GM12878 (cell line): ENCODE results near the gene DRICH1. TPM values are rescaled to one million over a fixed set of nuclear protein-coding genes. Genes with fewer than 3 reads are reported as not detected.

ENCODE experiments used
- ATAC-seq: fragments of 200-7000 bp; cut with Tn5 transposase; 3 replicates; pipeline ENCODE4 v1.9.1; 2020; ENCODE audit warnings: mild to moderate bottlenecking, moderate library complexity
- BruUV-seq: library from RNA; stranded (reverse); fragments of 400-500 nt; replicated peaks from 2 replicates; lab custom pipeline; 2021; lab: Mats Ljungman, UMichigan
- CTCF ChIA-PET: fragments of 300-600 bp; sonication (Branson Sonifier 250); formaldehyde crosslinking; extraction: SDS; loops from one replicate; lab custom pipeline; 2021; ENCODE audit warnings: inconsistent platforms; lab: Yijun Ruan, JAX
- POLR2A ChIA-PET: fragments of 350-600 bp; formaldehyde crosslinking; extraction: SDS; loops from one replicate; lab custom pipeline; 2021; ENCODE audit warnings: inconsistent platforms; lab: Charles Lee
- RAD21 ChIA-PET: fragments of 300-600 bp; sonication (Branson Sonifier 250); formaldehyde crosslinking; loops from one replicate; lab custom pipeline; 2023; ENCODE audit warnings: antibody characterized with exemption; ENCODE audit not compliant: unreplicated experiment; lab: Charles Lee
- SMC1A ChIA-PET: fragments of 300-600 bp; sonication (Branson Sonifier 250); formaldehyde crosslinking; loops from one replicate; lab custom pipeline; 2023; ENCODE audit not compliant: unreplicated experiment, uncharacterized antibody; lab: Charles Lee
- DNase-seq: peaks from one replicate; pipeline ENCODE4 v3.0.0-alpha.2; 2011; ENCODE audit warnings: low read depth, low spot score
- FAIRE-seq: peaks from 3 replicates; lab custom pipeline; 2011; peaks lifted over from hg19 to GRCh38; lab: Jason Lieb, UNC
- H2AFZ ChIP-seq: 2 replicates; pipeline ENCODE4 v1.6.0; 2011; ENCODE audit warnings: low read depth, low read length, control low read depth; ENCODE audit not compliant: control insufficient read depth
- H3K27ac ChIP-seq: 2 replicates; pipeline ENCODE4 v1.5.1; 2011; ENCODE audit warnings: control low read depth; ENCODE audit not compliant: control insufficient read depth, insufficient read depth
- H3K27me3 ChIP-seq, 2 experiments: replicated peaks in 1 of 2; 2 replicates each; pipeline versions ENCODE4 v1.6.0 to v1.6.1; 2011; ENCODE audit warnings: low read length in 1 of 2; ENCODE audit not compliant: control insufficient read depth in 2 of 2, insufficient read depth in 2 of 2
- H3K36me3 ChIP-seq, 2 experiments: 2 replicates each; pipeline ENCODE4 v1.5.1; 2011; ENCODE audit warnings: low read length in 1 of 2; ENCODE audit not compliant: control insufficient read depth in 2 of 2, insufficient read depth in 2 of 2
- H3K4me1 ChIP-seq: 2 replicates; pipeline ENCODE4 v1.6.1; 2011; ENCODE audit warnings: mild to moderate bottlenecking, low read length, moderate library complexity, mixed read lengths; ENCODE audit not compliant: control insufficient read depth, insufficient read depth
- H3K4me2 ChIP-seq: 2 replicates; pipeline ENCODE4 v1.6.0; 2011; ENCODE audit warnings: control low read depth; ENCODE audit not compliant: control insufficient read depth, insufficient read depth
- H3K4me3 ChIP-seq: fragments of 200-600 bp; sonication (generic); 2 replicates; pipeline ENCODE4 v1.5.1; 2016
- H3K79me2 ChIP-seq: 2 replicates; pipeline ENCODE4 v1.6.0; 2011; ENCODE audit warnings: low read length; ENCODE audit not compliant: control insufficient read depth, insufficient read depth
- H3K9ac ChIP-seq: 2 replicates; pipeline ENCODE4 v1.8.0; 2011; ENCODE audit warnings: low read length, control low read depth, mixed read lengths; ENCODE audit not compliant: control insufficient read depth, insufficient read depth
- H3K9me3 ChIP-seq: replicated peaks from 3 replicates; pipeline ENCODE4 v1.5.1; 2011; ENCODE audit warnings: mild to moderate bottlenecking, low read length; ENCODE audit not compliant: control insufficient read depth, insufficient read depth
- H4K20me1 ChIP-seq: 2 replicates; pipeline ENCODE4 v1.6.0; 2011; ENCODE audit not compliant: control insufficient read depth, insufficient read depth
- BCL11A ChIP-seq: IDR thresholded peaks from 2 replicates; pipeline ENCODE4 v1.6.1; 2011; ENCODE audit warnings: low read depth, low read length
- CHD1 ChIP-seq: IDR thresholded peaks from 2 replicates; pipeline ENCODE4 v1.6.1; 2012; ENCODE audit warnings: low read depth, low read length, improper control_type of control experiment
- DPF2 ChIP-seq: fragments of 450-650 bp; IDR thresholded peaks from 2 replicates; pipeline ENCODE4 v1.6.1; 2017; ENCODE audit warnings: mild to moderate bottlenecking
- E2F8 ChIP-seq: fragments of 450-650 bp; IDR thresholded peaks from 2 replicates; pipeline ENCODE4 v1.6.1; 2018; ENCODE audit warnings: mild to moderate bottlenecking, low read depth, moderate library complexity; ENCODE audit not compliant: partially characterized antibody
- FOXK2 ChIP-seq: fragments of 450-650 bp; IDR thresholded peaks from 2 replicates; pipeline ENCODE4 v1.6.1; 2017; ENCODE audit warnings: mild to moderate bottlenecking, moderate library complexity
- PKNOX1 ChIP-seq: fragments of 450-650 bp; IDR thresholded peaks from 2 replicates; pipeline ENCODE4 v1.6.1; 2016; ENCODE audit warnings: mild to moderate bottlenecking
- POLR2A ChIP-seq: IDR thresholded peaks from 2 replicates; pipeline ENCODE4 v1.6.1; 2011; ENCODE audit warnings: low read depth, mild to moderate bottlenecking, low read length
- SMC3 ChIP-seq: IDR thresholded peaks from 2 replicates; pipeline ENCODE4 v1.6.1; 2011; ENCODE audit warnings: low read length, improper control_type of control experiment, borderline replicate concordance
- STAT1 ChIP-seq: fragments of 450-650 bp; conservative IDR thresholded peaks from 2 replicates; pipeline ENCODE4 v1.6.1; 2014; ENCODE audit warnings: antibody characterized with exemption, mild to moderate bottlenecking
- ZSCAN29 ChIP-seq: fragments of 450-650 bp; IDR thresholded peaks from 2 replicates; pipeline ENCODE4 v1.6.1; 2017; ENCODE audit warnings: mild to moderate bottlenecking, moderate library complexity
- WGBS: methylation state at CpG from one replicate; pipeline ENCODE4 v1.1.6; 2016; ENCODE audit warnings: low lambda C conversion rate; ENCODE audit not compliant: insufficient replicate concordance, insufficient coverage; ENCODE audit errors: missing lambda C conversion rate; 5-methylcytosine and 5-hydroxymethylcytosine counted together
- in situ Hi-C: fragments of 300-500 bp; cut with MboI; formaldehyde crosslinking; loops from 9 replicates; pipeline ENCODE4 v1.14.3; 2018; ENCODE audit warnings: mixed read lengths
- intact Hi-C: fragments of 100-400 bp; cut with micrococcal nuclease; formaldehyde crosslinking; loops from one replicate; pipeline ENCODE4 v1.14.2; 2022; ENCODE audit not compliant: unreplicated experiment
- polyA plus RNA-seq, 11 experiments: library from polyadenylated mRNA; depleted of rRNA in 4 of 11; unstranded in 6 of 11; stranded (reverse) in 5 of 11; fragments of >200 nt; fragmentation: Nextera tagmentation in 4 of 11; fragmentation: Illumina TruSeq in 1 of 11; extraction: Ambion mirVana in 4 of 11; extraction: Trizol in 1 of 11; gene quantifications; 1 replicate in 1 of 11; 2 replicates in 10 of 11; pipeline versions ENCODE4 v1.2.1 to v1.2.3, GENCODE V29; 2011 to 2016; ENCODE audit warnings: inconsistent platforms in 2 of 11, missing spikeins in 2 of 11, low read depth in 1 of 11
- total RNA-seq, 4 experiments: library from RNA; depleted of rRNA in 3 of 4; stranded (reverse); fragments of >200 nt in 3 of 4; fragmentation: Illumina TruSeq in 1 of 4; extraction: Trizol in 1 of 4; gene quantifications; 2 replicates each; pipeline versions ENCODE4 v1.2.1 to v1.2.3, GENCODE V29; 2013 to 2021
- TF ChIP-seq, protein P1 (sequence below): IDR thresholded peaks from 2 replicates; pipeline ENCODE4 v1.6.1; 2011; ENCODE audit warnings: low read depth, low read length, improper control_type of control experiment, borderline replicate concordance
- TF ChIP-seq, protein P2 (sequence below): IDR thresholded peaks from 2 replicates; pipeline ENCODE4 v1.6.1; 2011; ENCODE audit warnings: borderline replicate concordance, low read depth, mild to moderate bottlenecking, moderate library complexity, mixed read lengths, low read length; ENCODE audit not compliant: insufficient read depth; ENCODE audit errors: extremely low read length

DRICH1 gene
- total and polyA plus RNA-seq, 10 of the 15 experiments (the other 5 are each of a cell fraction or from before 2014, with no cell fraction given): not detected

GRCh38 chr22:23604939-23605712 is 27.0 kb downstream of the DRICH1 start:
- Histone ChIP-seq H3K4me1 (no peaks in the 10 kb centered on the region), H3K4me2 (no peak overlapping the region), H3K79me2 (no peaks in the 10 kb centered on the region), H3K36me3 (no peaks in the 10 kb centered on the region), H3K27ac (no peak overlapping the region), H3K9ac (no peak overlapping the region), H3K9me3 (no peaks in the 10 kb centered on the region), H3K4me3 (no peak overlapping the region), H3K27me3 (peaks cover 0 to 2% of the 10 kb centered on the region in 2 experiments; a peak in 1 of 4 replicates), H4K20me1 (no peaks in the 10 kb centered on the region), H2AFZ (no peak overlapping the region)
- ChIA-PET POLR2A (no interaction called here), RAD21 (no interaction called here), SMC1A (no interaction called here), CTCF (no interaction called here)
- TF ChIP-seq SMC3: no peak
- TF ChIP-seq DPF2: no peak
- TF ChIP-seq FOXK2: no peak
- TF ChIP-seq CHD1: no peak
- no peak for TF ChIP-seq ZSCAN29
- TF ChIP-seq, protein P1, sequence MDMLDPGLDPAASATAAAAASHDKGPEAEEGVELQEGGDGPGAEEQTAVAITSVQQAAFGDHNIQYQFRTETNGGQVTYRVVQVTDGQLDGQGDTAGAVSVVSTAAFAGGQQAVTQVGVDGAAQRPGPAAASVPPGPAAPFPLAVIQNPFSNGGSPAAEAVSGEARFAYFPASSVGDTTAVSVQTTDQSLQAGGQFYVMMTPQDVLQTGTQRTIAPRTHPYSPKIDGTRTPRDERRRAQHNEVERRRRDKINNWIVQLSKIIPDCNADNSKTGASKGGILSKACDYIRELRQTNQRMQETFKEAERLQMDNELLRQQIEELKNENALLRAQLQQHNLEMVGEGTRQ: no peak
- no peak for ATAC-seq
- DNase-seq: no peak
- intact Hi-C loops (no loop called here), in situ Hi-C loops (loop anchor here (5.0 kb wide), 1 partner anchor 52 kb away; no protein-coding TSS in a partner anchor)
- BruUV-seq: no TSS peak
- no peak for FAIRE-seq
- 25% methylated on average over 6 of the region's 8 CpGs for WGBS

- H3K4me1 ChIP-seq: no peaks in the 10 kb centered on the region
- CTCF ChIA-PET: no interaction called here
- TF ChIP-seq FOXK2 (no peak), BCL11A (no peak), POLR2A (no peak), PKNOX1 (no peak), E2F8 (no peak), STAT1 (no peak)
- TF ChIP-seq, protein P2, sequence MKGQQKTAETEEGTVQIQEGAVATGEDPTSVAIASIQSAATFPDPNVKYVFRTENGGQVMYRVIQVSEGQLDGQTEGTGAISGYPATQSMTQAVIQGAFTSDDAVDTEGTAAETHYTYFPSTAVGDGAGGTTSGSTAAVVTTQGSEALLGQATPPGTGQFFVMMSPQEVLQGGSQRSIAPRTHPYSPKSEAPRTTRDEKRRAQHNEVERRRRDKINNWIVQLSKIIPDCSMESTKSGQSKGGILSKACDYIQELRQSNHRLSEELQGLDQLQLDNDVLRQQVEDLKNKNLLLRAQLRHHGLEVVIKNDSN: no peak
Measured at GRCh38 chr22:23603266-23603665, 28.9 kb downstream of the DRICH1 start.

More at GRCh38 chr22:23603266-23603665, 28.9 kb downstream of the DRICH1 start:
- no peak overlapping the region for H3K9ac ChIP-seq
- ChIA-PET RAD21 (no interaction called here), SMC1A (no interaction called here), POLR2A (no interaction called here)
- H3K27me3 ChIP-seq: peaks cover 0 to 2% of the 10 kb centered on the region in 2 experiments; a peak in 1 of 4 replicates
- WGBS: 40% methylated on average over 7 of the region's 7 CpGs
- no peak for FAIRE-seq
- H3K4me3 ChIP-seq: no peak overlapping the region
- DNase-seq: no peak
- no peaks in the 10 kb centered on the region for H3K36me3 ChIP-seq
- H3K27ac ChIP-seq: no peak overlapping the region
- no peak for ATAC-seq
- intact Hi-C loops (no loop called here), in situ Hi-C loops (no loop called here)
- H3K4me2 ChIP-seq: no peak overlapping the region
- no peaks in the 10 kb centered on the region for H4K20me1 ChIP-seq
- no peak overlapping the region for H2AFZ ChIP-seq
- H3K79me2 ChIP-seq: no peaks in the 10 kb centered on the region
- no TSS peak for BruUV-seq
- H3K9me3 ChIP-seq: no peaks in the 10 kb centered on the region
